Measurements from ENCODE around the gene XRCC4.

DNA sequence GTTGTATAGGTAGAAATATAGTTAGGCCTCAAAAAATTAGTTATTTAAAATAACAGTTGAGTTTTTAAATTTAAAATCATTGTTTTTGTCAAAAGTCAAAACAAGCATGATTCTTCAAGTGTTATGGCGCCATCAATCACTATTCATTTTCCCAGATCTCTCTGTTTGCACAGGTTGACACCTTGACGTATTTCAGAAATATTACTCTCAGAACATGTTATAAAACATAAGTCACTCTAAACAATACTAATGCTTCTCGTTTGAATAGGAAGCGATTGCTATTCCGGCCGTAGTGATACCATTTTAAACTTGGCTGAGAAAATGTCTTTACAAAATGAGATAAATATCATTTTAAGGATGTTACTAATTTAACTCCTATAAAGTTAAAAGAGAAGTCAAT lies 268.1 kb downstream of the XRCC4 start:
- TF ChIP-seq, protein P1, sequence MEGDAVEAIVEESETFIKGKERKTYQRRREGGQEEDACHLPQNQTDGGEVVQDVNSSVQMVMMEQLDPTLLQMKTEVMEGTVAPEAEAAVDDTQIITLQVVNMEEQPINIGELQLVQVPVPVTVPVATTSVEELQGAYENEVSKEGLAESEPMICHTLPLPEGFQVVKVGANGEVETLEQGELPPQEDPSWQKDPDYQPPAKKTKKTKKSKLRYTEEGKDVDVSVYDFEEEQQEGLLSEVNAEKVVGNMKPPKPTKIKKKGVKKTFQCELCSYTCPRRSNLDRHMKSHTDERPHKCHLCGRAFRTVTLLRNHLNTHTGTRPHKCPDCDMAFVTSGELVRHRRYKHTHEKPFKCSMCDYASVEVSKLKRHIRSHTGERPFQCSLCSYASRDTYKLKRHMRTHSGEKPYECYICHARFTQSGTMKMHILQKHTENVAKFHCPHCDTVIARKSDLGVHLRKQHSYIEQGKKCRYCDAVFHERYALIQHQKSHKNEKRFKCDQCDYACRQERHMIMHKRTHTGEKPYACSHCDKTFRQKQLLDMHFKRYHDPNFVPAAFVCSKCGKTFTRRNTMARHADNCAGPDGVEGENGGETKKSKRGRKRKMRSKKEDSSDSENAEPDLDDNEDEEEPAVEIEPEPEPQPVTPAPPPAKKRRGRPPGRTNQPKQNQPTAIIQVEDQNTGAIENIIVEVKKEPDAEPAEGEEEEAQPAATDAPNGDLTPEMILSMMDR (IDR thresholded peaks at IDR 0.05; ENCODE audit: control extremely low read depth in 1 of 3, insufficient read depth in 1 of 3, low read depth in 1 of 3, low read length in 3 of 3), result no peak
- TF ChIP-seq KDM1A (IDR thresholded peaks at IDR 0.05; ENCODE audit: borderline replicate concordance, low read length), result no peak
- TF ChIP-seq POLR2A (IDR thresholded peaks at IDR 0.05; ENCODE audit: control extremely low read depth in 1 of 2, low read depth in 2 of 2, low read length in 2 of 2), result no peak
- TF ChIP-seq PHF8 (conservative IDR thresholded peaks at IDR 0.05; ENCODE audit: low read depth, low read length), result no peak
- TF ChIP-seq, protein P2, sequence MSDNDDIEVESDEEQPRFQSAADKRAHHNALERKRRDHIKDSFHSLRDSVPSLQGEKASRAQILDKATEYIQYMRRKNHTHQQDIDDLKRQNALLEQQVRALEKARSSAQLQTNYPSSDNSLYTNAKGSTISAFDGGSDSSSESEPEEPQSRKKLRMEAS (IDR thresholded peaks at IDR 0.05), result no peak
- no peak for TF ChIP-seq EP300 (IDR thresholded peaks at IDR 0.05; ENCODE audit: borderline replicate concordance in 1 of 2, low read depth in 2 of 2, low read length in 2 of 2)
- no peak for TF ChIP-seq CBX5 (IDR thresholded peaks at IDR 0.05; ENCODE audit: low read depth, low read length)
